ENCODE results near the gene FTL.

The FTL gene

GRCh38 chr19:48991011-48991609 lies 26.0 kb downstream of the FTL start:
- DNase-seq (ENCODE audit: low read depth in 4 of 4, low spot score in 1 of 4): no peak

GRCh38 chr19:48991873-48992580 lies 26.9 kb downstream of the FTL start:
- DNase-seq (ENCODE audit: low read depth in 4 of 4, low spot score in 1 of 4): no peak

- no peak for DNase-seq (ENCODE audit: low read depth in 4 of 4, low spot score in 1 of 4)
Observed at GRCh38 chr19:48992581-48993174, 27.6 kb downstream of the FTL start.

GRCh38 chr19:48993175-48994034 lies 28.3 kb downstream of the FTL start, which contains the start of the genes GYS1 and RUVBL2:
GYS1 (minus strand) TSS chr19:48993309; CDS start chr19:48993112, 197 bp downstream.
RUVBL2 (plus strand) TSS chr19:48993887; CDS start chr19:48993912, 25 bp downstream.
- DNase-seq (ENCODE audit: low read depth in 4 of 4, low spot score in 1 of 4): peak; percentile 94 to 100 (median 98)

- DNase-seq (ENCODE audit: low read depth in 4 of 4, low spot score in 1 of 4): no peak
Observed at GRCh38 chr19:48994035-48994386, 28.9 kb downstream of the FTL start.

GRCh38 chr19:48997972-48998371 lies 32.9 kb downstream of the FTL start:
- peak in 3 of 4 experiments; percentile 21 to 47 (median 21) for DNase-seq (ENCODE audit: low read depth in 4 of 4, low spot score in 1 of 4)

GRCh38 chr19:48999481-49000325 lies 34.6 kb downstream of the FTL start:
- DNase-seq (ENCODE audit: low read depth in 4 of 4, low spot score in 1 of 4): peak; percentile 27 to 54 (median 41)

GRCh38 chr19:49004133-49004532 lies 39.0 kb downstream of the FTL start:
- no peak for DNase-seq (ENCODE audit: low read depth in 4 of 4, low spot score in 1 of 4)

- no peak for DNase-seq (ENCODE audit: low read depth in 4 of 4, low spot score in 1 of 4)
Observed at GRCh38 chr19:49004964-49005614, 40.0 kb downstream of the FTL start.

GRCh38 chr19:49006905-49007304 lies 41.8 kb downstream of the FTL start:
- DNase-seq (ENCODE audit: low read depth in 4 of 4, low spot score in 1 of 4): no peak

GRCh38 chr19:49009828-49010227 lies 44.7 kb downstream of the FTL start:
- no peak for DNase-seq (ENCODE audit: low read depth in 4 of 4, low spot score in 1 of 4)

GRCh38 chr19:49010453-49010852 lies 45.3 kb downstream of the FTL start:
- no peak for DNase-seq (ENCODE audit: low read depth in 4 of 4, low spot score in 1 of 4)

- no peak for DNase-seq (ENCODE audit: low read depth in 4 of 4, low spot score in 1 of 4)
Observed at GRCh38 chr19:49011194-49011593, 46.1 kb downstream of the FTL start.

GRCh38 chr19:49014123-49014869 lies 49.2 kb downstream of the FTL start:
- no peak for DNase-seq (ENCODE audit: low read depth in 4 of 4, low spot score in 1 of 4)

- no peak for DNase-seq (ENCODE audit: low read depth in 4 of 4, low spot score in 1 of 4)
Observed at GRCh38 chr19:49014870-49015255, 49.8 kb downstream of the FTL start.

- DNase-seq (ENCODE audit: low read depth in 4 of 4, low spot score in 1 of 4): no peak
Observed at GRCh38 chr19:49016067-49016839, 51.1 kb downstream of the FTL start.
